MCF 10A (cell line): ENCODE data around the gene CUBN. TPM values are rescaled to one million over a fixed set of nuclear protein-coding genes. Genes with fewer than 3 reads are reported as not detected.

Source experiments
- BruUV-seq: library from RNA; stranded (reverse); fragments of 400-500 nt; replicated peaks from 2 replicates; lab custom pipeline; 2021; lab: Mats Ljungman, UMichigan
- CTCF ChIA-PET: fragments of 300-600 bp; sonication (Branson Sonifier 250); formaldehyde crosslinking; extraction: SDS; loops from one replicate; lab custom pipeline; 2021; ENCODE audit warnings: antibody characterized with exemption, inconsistent platforms; lab: Yijun Ruan, JAX
- POLR2A ChIA-PET: fragments of 300-600, 350-650 bp; sonication (Branson Sonifier 250); formaldehyde crosslinking; extraction: SDS; loops from one replicate; lab custom pipeline; 2020; ENCODE audit warnings: antibody characterized with exemption, inconsistent platforms; lab: Yijun Ruan, JAX
- DNase-seq: peaks from one replicate; pipeline ENCODE4 v3.0.0-alpha.2; 2018; ENCODE audit not compliant: unreplicated experiment
- H3K27ac Mint-ChIP-seq: one replicate; pipeline ENCODE4 v1.8.0; 2022; ENCODE audit warnings: mild to moderate bottlenecking, low read depth, mixed read lengths; ENCODE audit not compliant: unreplicated experiment
- H3K27me3 Mint-ChIP-seq: one replicate; pipeline ENCODE4 v1.8.0; 2022; ENCODE audit warnings: mixed read lengths; ENCODE audit not compliant: insufficient read depth, unreplicated experiment
- H3K36me3 Mint-ChIP-seq: one replicate; pipeline ENCODE4 v1.8.0; 2022; ENCODE audit warnings: mild to moderate bottlenecking, moderate library complexity, mixed read lengths; ENCODE audit not compliant: insufficient read depth, unreplicated experiment
- H3K4me1 Mint-ChIP-seq: one replicate; pipeline ENCODE4 v1.8.0; 2022; ENCODE audit warnings: mixed read lengths; ENCODE audit not compliant: insufficient read depth, unreplicated experiment
- H3K4me3 Mint-ChIP-seq: one replicate; pipeline ENCODE4 v1.8.0; 2022; ENCODE audit warnings: mild to moderate bottlenecking, moderate library complexity, mixed read lengths; ENCODE audit not compliant: unreplicated experiment
- H3K9me3 Mint-ChIP-seq: one replicate; pipeline ENCODE4 v1.8.0; 2022; ENCODE audit warnings: mixed read lengths; ENCODE audit not compliant: unreplicated experiment
- intact Hi-C: fragments of 100-400 bp; cut with micrococcal nuclease; formaldehyde crosslinking; loops from 2 replicates; pipeline ENCODE4 v1.14.1; 2022
- total RNA-seq: library from RNA; stranded (reverse); gene quantifications from 2 replicates; pipeline ENCODE4 v1.2.3, GENCODE V29; 2022
- TF ChIP-seq, protein P1 (sequence below): fragments of 200-600 bp; IDR thresholded peaks from one replicate; pipeline ENCODE4 v1.8.0; 2022; ENCODE audit warnings: antibody characterized with exemption, mild to moderate bottlenecking; ENCODE audit not compliant: unreplicated experiment

The CUBN gene
- total RNA-seq, 1 experiment from 2014 or later: 1.3 TPM

- H3K4me3 Mint-ChIP-seq: no peak overlapping the region
- H3K9me3 Mint-ChIP-seq: no peaks in the 10 kb centered on the region
- H3K36me3 Mint-ChIP-seq: no peaks in the 10 kb centered on the region
- TF ChIP-seq, protein P1, sequence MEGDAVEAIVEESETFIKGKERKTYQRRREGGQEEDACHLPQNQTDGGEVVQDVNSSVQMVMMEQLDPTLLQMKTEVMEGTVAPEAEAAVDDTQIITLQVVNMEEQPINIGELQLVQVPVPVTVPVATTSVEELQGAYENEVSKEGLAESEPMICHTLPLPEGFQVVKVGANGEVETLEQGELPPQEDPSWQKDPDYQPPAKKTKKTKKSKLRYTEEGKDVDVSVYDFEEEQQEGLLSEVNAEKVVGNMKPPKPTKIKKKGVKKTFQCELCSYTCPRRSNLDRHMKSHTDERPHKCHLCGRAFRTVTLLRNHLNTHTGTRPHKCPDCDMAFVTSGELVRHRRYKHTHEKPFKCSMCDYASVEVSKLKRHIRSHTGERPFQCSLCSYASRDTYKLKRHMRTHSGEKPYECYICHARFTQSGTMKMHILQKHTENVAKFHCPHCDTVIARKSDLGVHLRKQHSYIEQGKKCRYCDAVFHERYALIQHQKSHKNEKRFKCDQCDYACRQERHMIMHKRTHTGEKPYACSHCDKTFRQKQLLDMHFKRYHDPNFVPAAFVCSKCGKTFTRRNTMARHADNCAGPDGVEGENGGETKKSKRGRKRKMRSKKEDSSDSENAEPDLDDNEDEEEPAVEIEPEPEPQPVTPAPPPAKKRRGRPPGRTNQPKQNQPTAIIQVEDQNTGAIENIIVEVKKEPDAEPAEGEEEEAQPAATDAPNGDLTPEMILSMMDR: no peak
- H3K27me3 Mint-ChIP-seq: no peaks in the 10 kb centered on the region
- BruUV-seq: no TSS peak
- H3K27ac Mint-ChIP-seq: no peak overlapping the region
- intact Hi-C loops: no loop called here
- CTCF ChIA-PET: no interaction called here
- POLR2A ChIA-PET: no interaction called here
- no peaks in the 10 kb centered on the region for H3K4me1 Mint-ChIP-seq
- DNase-seq: no peak
Measured at GRCh38 chr10:17169803-17170202, 40.2 kb upstream of the CUBN start.

DNA sequence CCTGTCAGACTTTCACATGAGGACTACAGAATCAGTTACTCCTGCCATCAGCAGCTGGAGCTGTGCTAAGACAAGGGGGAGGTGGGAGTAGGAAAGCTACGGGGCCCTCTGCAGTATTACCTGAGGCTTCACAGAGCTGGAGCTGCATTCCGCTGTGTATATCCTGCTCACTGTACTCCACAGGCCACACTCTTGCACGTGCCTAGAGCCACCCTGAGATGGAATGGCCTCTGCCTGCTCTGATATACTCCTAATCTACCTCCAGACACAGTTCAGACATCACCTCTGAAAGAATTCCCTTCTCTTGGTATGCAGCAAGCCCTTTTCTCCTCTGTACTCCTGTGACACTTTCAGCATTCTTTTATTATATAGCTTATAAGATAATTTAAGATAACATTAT lies 37.1 kb upstream of the CUBN start:
- no TSS peak for BruUV-seq
- Mint-ChIP-seq H3K36me3 (no peaks in the 10 kb centered on the region), H3K4me3 (no peak overlapping the region), H3K27me3 (no peaks in the 10 kb centered on the region), H3K4me1 (no peaks in the 10 kb centered on the region), H3K27ac (no peak overlapping the region), H3K9me3 (no peaks in the 10 kb centered on the region)
- intact Hi-C loops: no loop called here
- POLR2A ChIA-PET: no interaction called here
- CTCF ChIA-PET: interaction anchor here (0.9 kb wide), 2 partner anchors 8 to 12 kb away, joined by 3 read pairs; no protein-coding TSS in a partner anchor
- no peak for DNase-seq
- TF ChIP-seq, protein P1: no peak

DNA sequence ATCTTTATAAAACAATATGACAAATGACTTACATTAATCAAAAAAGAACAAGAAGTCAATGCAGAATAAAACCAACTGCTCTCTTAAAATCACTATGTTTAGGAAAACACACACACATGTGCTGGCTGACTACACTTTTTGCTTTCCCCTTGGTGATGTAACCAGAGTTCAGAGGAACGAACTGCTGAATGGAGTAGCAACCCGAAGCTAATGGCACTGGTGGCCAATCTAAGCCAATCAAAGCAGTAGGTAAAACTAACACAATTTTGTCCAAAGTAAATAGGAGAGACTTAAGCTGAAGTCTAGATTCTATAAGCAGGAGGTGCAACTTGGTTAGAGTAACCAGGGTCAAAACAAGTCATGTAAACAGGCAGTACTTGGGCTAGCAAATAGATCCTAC lies 33.2 kb upstream of the CUBN start:
- no peaks in the 10 kb centered on the region for H3K4me1 Mint-ChIP-seq
- TF ChIP-seq, protein P1: no peak
- no TSS peak for BruUV-seq
- H3K9me3 Mint-ChIP-seq: no peaks in the 10 kb centered on the region
- no peak overlapping the region for H3K27ac Mint-ChIP-seq
- intact Hi-C loops: no loop called here
- no peaks in the 10 kb centered on the region for H3K36me3 Mint-ChIP-seq
- no peak overlapping the region for H3K4me3 Mint-ChIP-seq
- ChIA-PET CTCF (no interaction called here), POLR2A (no interaction called here)
- no peak for DNase-seq
- H3K27me3 Mint-ChIP-seq: no peaks in the 10 kb centered on the region

GRCh38 chr10:17161775-17162174 lies 32.2 kb upstream of the CUBN start:
- TF ChIP-seq, protein P1: no peak
- peak; percentile 18 for DNase-seq
- Mint-ChIP-seq H3K27me3 (no peaks in the 10 kb centered on the region), H3K4me3 (no peak overlapping the region), H3K27ac (no peak overlapping the region), H3K4me1 (no peaks in the 10 kb centered on the region), H3K9me3 (no peaks in the 10 kb centered on the region), H3K36me3 (no peaks in the 10 kb centered on the region)
- no TSS peak for BruUV-seq
- CTCF ChIA-PET: no interaction called here
- POLR2A ChIA-PET: no interaction called here
- intact Hi-C loops: no loop called here
